K562 (cell line): Measurements from ENCODE around the gene IPO13. TPM values are rescaled to one million over a fixed set of nuclear protein-coding genes. Genes with fewer than 3 reads are reported as not detected.

Source experiments
- CCAR2 ChIP-seq: fragments of 200-400 bp; formaldehyde crosslinking; IDR thresholded peaks from 2 replicates; pipeline ENCODE4 v1.6.1; 2017; ENCODE audit warnings: mild to moderate bottlenecking, low read depth, low read length
- CREB1 ChIP-seq, 2 experiments: sonication (generic) in 1 of 2; formaldehyde crosslinking in 1 of 2; IDR thresholded peaks; 2 replicates each; pipeline versions ENCODE4 v1.6.1 to v1.8.0; 2012 to 2022; ENCODE audit warnings: inconsistent platforms in 1 of 2, mild to moderate bottlenecking in 1 of 2, missing genetic modification reagents in 1 of 2, moderate library complexity in 1 of 2
- HDAC6 ChIP-seq: IDR thresholded peaks from 2 replicates; pipeline ENCODE4 v1.6.1; 2012; ENCODE audit warnings: low read depth, mild to moderate bottlenecking, control low read depth, inconsistent platforms, low read length, moderate library complexity
- RAD51 ChIP-seq: fragments of 450-650 bp; IDR thresholded peaks from 2 replicates; pipeline ENCODE4 v1.7.1; 2016; ENCODE audit warnings: low read depth, mild to moderate bottlenecking, borderline replicate concordance
- RB1 ChIP-seq: fragments of 450-650 bp; IDR thresholded peaks from 2 replicates; pipeline ENCODE4 v1.6.1; 2017; ENCODE audit warnings: low read depth, mild to moderate bottlenecking
- RBFOX2 ChIP-seq: fragments of 200-400 bp; formaldehyde crosslinking; IDR thresholded peaks from 2 replicates; pipeline ENCODE4 v1.6.1; 2017; ENCODE audit warnings: low read depth, mild to moderate bottlenecking, low read length, moderate library complexity
- SMARCC2 ChIP-seq: fragments of 450-650 bp; IDR thresholded peaks from 2 replicates; pipeline ENCODE4 v1.6.1; 2017; ENCODE audit warnings: antibody characterized with exemption, moderate library complexity, mild to moderate bottlenecking, low read depth
- STAT5A ChIP-seq: IDR thresholded peaks from 2 replicates; pipeline ENCODE4 v1.6.1; 2012; ENCODE audit warnings: low read length, inconsistent platforms, borderline replicate concordance
- TFAM ChIP-seq: fragments of 250-450 bp; sonication (Bioruptor Pico); conservative IDR thresholded peaks from 2 replicates; pipeline ENCODE4 v1.5.0; 2021; ENCODE audit warnings: mild to moderate bottlenecking, moderate library complexity
- ZNF174 ChIP-seq: fragments of 250-450 bp; sonication (Bioruptor Pico); IDR thresholded peaks from 2 replicates; pipeline ENCODE4 v1.4.0; 2020; ENCODE audit warnings: mild to moderate bottlenecking
- polyA plus RNA-seq, 8 experiments: library from polyadenylated mRNA; depleted of rRNA in 4 of 8; stranded (reverse) in 5 of 8; unstranded in 3 of 8; fragments of >200 nt; fragmentation: Nextera tagmentation in 2 of 8; fragmentation: Illumina TruSeq in 1 of 8; extraction: Ambion mirVana in 2 of 8; extraction: Trizol in 1 of 8; gene quantifications; 2 replicates each; pipeline versions ENCODE4 v1.2.1 to v1.2.3, GENCODE V29; 2011 to 2014; ENCODE audit warnings: inconsistent platforms in 1 of 8, missing spikeins in 1 of 8
- total RNA-seq, 7 experiments: library from RNA; depleted of rRNA in 6 of 7; stranded (reverse); fragments of >200 nt in 6 of 7; fragmentation: Illumina TruSeq in 2 of 7; extraction: Trizol in 2 of 7; gene quantifications; 2 replicates each; pipeline versions ENCODE4 v1.2.1 to v1.2.3, GENCODE V29; 2011 to 2021; ENCODE audit warnings: low replicate concordance in 1 of 7
- TF ChIP-seq, protein P1 (sequence below), 2 experiments: fragments of 450-650 bp; IDR thresholded peaks; 2 replicates each; pipeline ENCODE4 v1.6.1; 2018; ENCODE audit warnings: mild to moderate bottlenecking in 2 of 2, low read depth in 1 of 2; ENCODE audit not compliant: partially characterized antibody in 2 of 2

The IPO13 gene
- total and polyA plus RNA-seq, 9 of the 15 experiments (the other 6 are each of a cell fraction or from before 2014, with no cell fraction given), result 7.0 to 30.8 (median 16.2) TPM

DNA sequence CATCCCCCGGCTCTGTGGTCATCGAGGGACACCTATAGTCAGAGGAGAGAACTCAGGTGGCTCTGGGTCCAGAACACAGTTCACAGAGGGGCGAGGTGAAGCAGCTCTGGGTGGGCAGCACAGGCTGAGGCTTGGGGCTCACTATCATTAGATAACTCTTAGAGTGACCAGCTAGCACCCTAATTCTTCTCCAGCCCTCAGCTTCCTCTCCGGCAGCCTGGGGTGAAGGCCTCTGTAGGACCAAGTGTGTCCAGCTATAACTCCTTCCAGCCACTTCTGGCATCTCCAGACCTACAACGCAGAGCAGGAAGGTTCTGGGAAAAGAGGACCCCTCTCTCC, 11.8 kb upstream of the IPO13 start (continued):
- TF ChIP-seq SMARCC2 (no peak), HDAC6 (no peak), RB1 (peak; percentile 61; the same call in 1 of the 2 replicates), CREB1 (IDR thresholded peaks at IDR 0.05) (no peak), CREB1 (CRISPR knock-in tag; IDR thresholded peaks at IDR 0.05) (peak; percentile 38; the same call in 1 of the 2 replicates), RBFOX2 (no peak), CCAR2 (no peak), STAT5A (no peak), TFAM (CRISPR knock-in tag) (no peak), ZNF174 (no peak), RAD51 (no peak)
- TF ChIP-seq, protein P1, sequence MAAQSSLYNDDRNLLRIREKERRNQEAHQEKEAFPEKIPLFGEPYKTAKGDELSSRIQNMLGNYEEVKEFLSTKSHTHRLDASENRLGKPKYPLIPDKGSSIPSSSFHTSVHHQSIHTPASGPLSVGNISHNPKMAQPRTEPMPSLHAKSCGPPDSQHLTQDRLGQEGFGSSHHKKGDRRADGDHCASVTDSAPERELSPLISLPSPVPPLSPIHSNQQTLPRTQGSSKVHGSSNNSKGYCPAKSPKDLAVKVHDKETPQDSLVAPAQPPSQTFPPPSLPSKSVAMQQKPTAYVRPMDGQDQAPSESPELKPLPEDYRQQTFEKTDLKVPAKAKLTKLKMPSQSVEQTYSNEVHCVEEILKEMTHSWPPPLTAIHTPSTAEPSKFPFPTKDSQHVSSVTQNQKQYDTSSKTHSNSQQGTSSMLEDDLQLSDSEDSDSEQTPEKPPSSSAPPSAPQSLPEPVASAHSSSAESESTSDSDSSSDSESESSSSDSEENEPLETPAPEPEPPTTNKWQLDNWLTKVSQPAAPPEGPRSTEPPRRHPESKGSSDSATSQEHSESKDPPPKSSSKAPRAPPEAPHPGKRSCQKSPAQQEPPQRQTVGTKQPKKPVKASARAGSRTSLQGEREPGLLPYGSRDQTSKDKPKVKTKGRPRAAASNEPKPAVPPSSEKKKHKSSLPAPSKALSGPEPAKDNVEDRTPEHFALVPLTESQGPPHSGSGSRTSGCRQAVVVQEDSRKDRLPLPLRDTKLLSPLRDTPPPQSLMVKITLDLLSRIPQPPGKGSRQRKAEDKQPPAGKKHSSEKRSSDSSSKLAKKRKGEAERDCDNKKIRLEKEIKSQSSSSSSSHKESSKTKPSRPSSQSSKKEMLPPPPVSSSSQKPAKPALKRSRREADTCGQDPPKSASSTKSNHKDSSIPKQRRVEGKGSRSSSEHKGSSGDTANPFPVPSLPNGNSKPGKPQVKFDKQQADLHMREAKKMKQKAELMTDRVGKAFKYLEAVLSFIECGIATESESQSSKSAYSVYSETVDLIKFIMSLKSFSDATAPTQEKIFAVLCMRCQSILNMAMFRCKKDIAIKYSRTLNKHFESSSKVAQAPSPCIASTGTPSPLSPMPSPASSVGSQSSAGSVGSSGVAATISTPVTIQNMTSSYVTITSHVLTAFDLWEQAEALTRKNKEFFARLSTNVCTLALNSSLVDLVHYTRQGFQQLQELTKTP (IDR thresholded peaks at IDR 0.05; ENCODE audit: low read depth in 1 of 2, partially characterized antibody in 2 of 2), result no peak
- TF ChIP-seq, all 486 proteins: peak for 9
